BE2C (cell line): ENCODE data around the gene NRIP1.

ENCODE experiments used
- DNase-seq: peaks from one replicate; pipeline ENCODE4 v3.0.0-alpha.2; 2020
- H3K27me3 ChIP-seq: fragments of 250-450 bp; sonication (Bioruptor Pico); 2 replicates; pipeline ENCODE4 v1.5.1; 2020; ENCODE audit warnings: mild to moderate bottlenecking
- H3K36me3 ChIP-seq: fragments of 250-450 bp; sonication (Bioruptor Pico); 2 replicates; pipeline ENCODE4 v1.5.1; 2020; ENCODE audit warnings: mild to moderate bottlenecking
- H3K4me1 ChIP-seq: fragments of 250-450 bp; sonication (Bioruptor Pico); 2 replicates; pipeline ENCODE4 v1.5.1; 2020
- H3K4me3 ChIP-seq: 2 replicates; pipeline ENCODE4 v1.5.1; 2011; ENCODE audit warnings: low read depth, low read length
- H3K9me3 ChIP-seq: fragments of 250-450 bp; sonication (Bioruptor Pico); 2 replicates; pipeline ENCODE4 v1.5.1; 2020
- TF ChIP-seq, protein P1 (sequence below): IDR thresholded peaks from 2 replicates; pipeline ENCODE4 v1.5.1; 2012; ENCODE audit warnings: mild to moderate bottlenecking, low read depth, low read length

NRIP1 gene

DNA sequence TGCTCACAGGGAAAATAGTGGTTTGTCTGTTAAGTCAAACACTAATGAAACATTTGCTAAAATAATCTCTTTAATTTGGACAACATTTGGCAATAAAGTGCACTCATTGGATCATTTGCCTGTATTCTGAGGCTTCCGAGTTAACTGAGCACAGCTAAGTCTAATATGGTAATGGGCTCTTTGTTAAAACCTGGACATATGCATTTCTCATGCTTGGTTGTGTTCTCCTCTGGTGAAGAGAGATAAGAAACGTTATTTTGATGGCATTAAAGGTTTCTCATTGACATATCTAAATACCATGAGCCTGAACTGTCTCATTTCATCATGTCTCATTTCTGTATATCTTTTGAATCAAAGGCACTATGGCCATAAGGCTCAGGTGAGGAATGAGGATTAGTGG lies 13.4 kb upstream of the NRIP1 start:
- Histone ChIP-seq H3K27me3 (no peaks in the 10 kb centered on the region), H3K4me3 (no peak overlapping the region), H3K4me1 (peaks cover 38% of the 10 kb centered on the region), H3K9me3 (no peaks in the 10 kb centered on the region), H3K36me3 (no peaks in the 10 kb centered on the region)
- TF ChIP-seq, protein P1, sequence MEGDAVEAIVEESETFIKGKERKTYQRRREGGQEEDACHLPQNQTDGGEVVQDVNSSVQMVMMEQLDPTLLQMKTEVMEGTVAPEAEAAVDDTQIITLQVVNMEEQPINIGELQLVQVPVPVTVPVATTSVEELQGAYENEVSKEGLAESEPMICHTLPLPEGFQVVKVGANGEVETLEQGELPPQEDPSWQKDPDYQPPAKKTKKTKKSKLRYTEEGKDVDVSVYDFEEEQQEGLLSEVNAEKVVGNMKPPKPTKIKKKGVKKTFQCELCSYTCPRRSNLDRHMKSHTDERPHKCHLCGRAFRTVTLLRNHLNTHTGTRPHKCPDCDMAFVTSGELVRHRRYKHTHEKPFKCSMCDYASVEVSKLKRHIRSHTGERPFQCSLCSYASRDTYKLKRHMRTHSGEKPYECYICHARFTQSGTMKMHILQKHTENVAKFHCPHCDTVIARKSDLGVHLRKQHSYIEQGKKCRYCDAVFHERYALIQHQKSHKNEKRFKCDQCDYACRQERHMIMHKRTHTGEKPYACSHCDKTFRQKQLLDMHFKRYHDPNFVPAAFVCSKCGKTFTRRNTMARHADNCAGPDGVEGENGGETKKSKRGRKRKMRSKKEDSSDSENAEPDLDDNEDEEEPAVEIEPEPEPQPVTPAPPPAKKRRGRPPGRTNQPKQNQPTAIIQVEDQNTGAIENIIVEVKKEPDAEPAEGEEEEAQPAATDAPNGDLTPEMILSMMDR = no peak
- DNase-seq = no peak

- peaks cover 37% of the 10 kb centered on the region for H3K4me1 ChIP-seq
- no peak overlapping the region for H3K4me3 ChIP-seq
- H3K27me3 ChIP-seq = no peaks in the 10 kb centered on the region
- no peaks in the 10 kb centered on the region for H3K36me3 ChIP-seq
- DNase-seq = no peak
- TF ChIP-seq, protein P1 = no peak
- no peaks in the 10 kb centered on the region for H3K9me3 ChIP-seq
These were observed 12.8 kb upstream of the NRIP1 start for GRCh38 chr21:15077529-15078145.

GRCh38 chr21:15076730-15077129 lies 11.9 kb upstream of the NRIP1 start:
- DNase-seq = no peak
- Histone ChIP-seq H3K27me3 (no peaks in the 10 kb centered on the region), H3K4me1 (peaks cover 28% of the 10 kb centered on the region), H3K9me3 (no peaks in the 10 kb centered on the region), H3K36me3 (no peaks in the 10 kb centered on the region), H3K4me3 (no peak overlapping the region)
- TF ChIP-seq, protein P1 = no peak

DNA sequence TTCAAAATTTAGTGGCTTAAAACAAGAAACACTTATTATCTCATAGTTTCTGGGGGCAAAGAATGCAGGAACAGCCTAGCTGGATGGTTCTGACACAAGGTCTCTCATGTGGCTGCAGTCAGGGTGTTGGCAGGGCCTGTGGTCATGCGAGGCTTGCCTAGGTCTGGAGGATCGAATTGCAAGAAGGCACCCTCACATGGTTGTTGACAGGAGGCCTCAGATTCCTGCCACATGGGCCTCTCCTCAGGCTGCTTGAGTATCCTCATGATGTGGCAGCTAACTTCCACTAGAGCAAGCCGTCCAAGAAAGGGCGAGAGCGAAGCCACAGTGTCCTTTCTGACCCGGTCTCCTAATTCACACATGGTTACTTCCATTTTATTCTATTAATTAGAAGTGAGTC lies 6.2 kb upstream of the NRIP1 start:
- DNase-seq = no peak
- H3K9me3 ChIP-seq = no peaks in the 10 kb centered on the region
- TF ChIP-seq, protein P1 = no peak
- H3K4me1 ChIP-seq = 0 out of 2 replicates have a peak, but pooled peaks cover 3% of the 10 kb centered on the region
- H3K36me3 ChIP-seq = no peaks in the 10 kb centered on the region
- H3K4me3 ChIP-seq = no peak overlapping the region
- H3K27me3 ChIP-seq = no peaks in the 10 kb centered on the region

DNA sequence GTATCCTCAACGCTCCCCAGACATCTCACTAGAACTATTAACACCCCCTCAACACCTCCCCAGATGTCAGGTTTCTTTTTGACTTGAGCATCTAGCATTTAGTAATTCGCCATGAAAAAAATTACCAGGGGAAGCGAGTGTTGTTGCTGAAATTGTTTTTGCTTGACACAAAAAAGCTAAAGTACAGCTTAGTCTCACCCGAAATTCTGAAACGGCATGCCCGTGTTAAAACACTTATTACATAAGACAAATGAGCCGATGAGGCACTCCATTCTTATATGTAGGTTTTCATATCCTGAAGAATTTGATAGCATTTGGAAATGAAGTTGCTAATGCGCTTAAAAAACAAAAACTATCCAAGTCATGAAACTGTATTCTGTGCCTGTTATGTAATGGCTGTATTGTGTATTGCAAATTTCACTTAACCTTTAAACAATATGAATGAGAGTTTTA lies 1.3 kb upstream of the NRIP1 start:
- Histone ChIP-seq H3K4me3 (peak overlapping the region; percentile 78), H3K36me3 (no peaks in the 10 kb centered on the region), H3K27me3 (no peaks in the 10 kb centered on the region), H3K9me3 (no peaks in the 10 kb centered on the region), H3K4me1 (peaks cover 14% of the 10 kb centered on the region)
- TF ChIP-seq, protein P1 = no peak
- no peak for DNase-seq

GRCh38 chr21:15065392-15066122 lies 757 bp upstream of the NRIP1 start:
- Histone ChIP-seq H3K9me3 (no peaks in the 10 kb centered on the region), H3K27me3 (no peaks in the 10 kb centered on the region), H3K4me3 (peak overlapping the region; percentile 78), H3K4me1 (peaks cover 18% of the 10 kb centered on the region), H3K36me3 (no peaks in the 10 kb centered on the region)
- TF ChIP-seq, protein P1 = no peak
- peak; percentile 61 for DNase-seq
